IPS-18a (cell line): ENCODE data around the gene CELSR1.

Experiments used
- H3K27ac ChIP-seq: one replicate; pipeline ENCODE4 v1.5.1; 2013; ENCODE audit warnings: low read length
- H3K27me3 ChIP-seq: one replicate; pipeline ENCODE4 v1.6.1; 2013; ENCODE audit warnings: mild to moderate bottlenecking, low read length; ENCODE audit not compliant: control insufficient read depth, insufficient read depth
- H3K36me3 ChIP-seq: one replicate; pipeline ENCODE4 v1.6.1; 2013; ENCODE audit warnings: low read depth, low read length; ENCODE audit not compliant: control insufficient read depth
- H3K4me1 ChIP-seq: one replicate; pipeline ENCODE4 v1.6.1; 2013; ENCODE audit warnings: low read depth, low read length; ENCODE audit not compliant: control insufficient read depth
- H3K4me3 ChIP-seq: one replicate; pipeline ENCODE4 v1.5.1; 2013; ENCODE audit warnings: low read length
- H3K9ac ChIP-seq: one replicate; pipeline ENCODE4 v1.6.1; 2013; ENCODE audit warnings: mild to moderate bottlenecking, low read length, moderate library complexity
- H3K9me3 ChIP-seq: one replicate; pipeline ENCODE4 v1.6.1; 2013; ENCODE audit warnings: low read depth, low read length; ENCODE audit not compliant: control insufficient read depth

Gene CELSR1

DNA sequence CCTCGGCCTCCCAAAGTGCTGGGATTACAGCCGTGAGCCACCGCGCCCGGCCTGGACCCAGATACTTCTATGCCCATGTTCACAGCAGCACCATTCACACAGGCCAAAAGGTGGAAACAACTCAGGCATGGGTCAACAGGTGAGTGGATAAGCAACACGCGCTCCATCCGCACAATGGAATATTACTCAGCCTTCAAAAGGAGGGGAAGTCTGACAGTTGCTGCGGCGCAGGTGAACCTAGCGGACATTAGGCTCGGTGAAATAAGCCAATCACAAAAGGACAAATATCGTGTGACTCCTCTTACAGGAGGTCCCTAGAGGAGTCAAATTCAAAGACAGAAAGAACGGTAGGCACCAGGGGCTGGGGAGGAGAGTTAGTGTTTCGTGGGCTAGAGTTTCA, 154.9 kb downstream of the CELSR1 start:
- no peaks in the 10 kb centered on the region for H3K9me3 ChIP-seq
- H3K9ac ChIP-seq, result no peak overlapping the region
- H3K27me3 ChIP-seq, result no peaks in the 10 kb centered on the region
- H3K36me3 ChIP-seq, result no peaks in the 10 kb centered on the region
- H3K4me3 ChIP-seq, result no peak overlapping the region
- no peak overlapping the region for H3K27ac ChIP-seq
- peaks cover 17% of the 10 kb centered on the region for H3K4me1 ChIP-seq

DNA sequence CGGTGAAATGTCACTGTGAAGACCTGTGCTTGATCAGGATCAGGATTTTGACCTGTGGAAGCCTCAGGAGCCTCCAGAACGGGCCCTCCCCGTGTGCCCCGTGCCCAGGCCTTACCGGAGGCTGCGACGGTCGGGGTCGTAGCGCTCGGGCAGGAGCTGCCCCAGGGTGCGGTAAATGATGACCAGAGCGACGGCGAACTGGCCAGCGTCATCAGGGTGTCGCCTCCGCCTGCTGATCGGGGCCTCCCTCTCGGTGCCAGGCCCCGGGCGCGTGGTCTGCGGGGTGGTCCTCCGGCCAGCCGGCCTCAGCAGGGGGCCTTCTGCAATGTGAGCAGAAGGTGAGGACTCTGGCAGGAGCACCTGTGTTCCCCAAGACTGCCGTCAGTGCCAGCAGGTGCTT, 155.7 kb downstream of the CELSR1 start:
- Histone ChIP-seq H3K27ac (no peak overlapping the region), H3K27me3 (no peaks in the 10 kb centered on the region), H3K9ac (no peak overlapping the region), H3K36me3 (no peaks in the 10 kb centered on the region), H3K9me3 (no peaks in the 10 kb centered on the region), H3K4me1 (peaks cover 23% of the 10 kb centered on the region), H3K4me3 (no peak overlapping the region)

DNA sequence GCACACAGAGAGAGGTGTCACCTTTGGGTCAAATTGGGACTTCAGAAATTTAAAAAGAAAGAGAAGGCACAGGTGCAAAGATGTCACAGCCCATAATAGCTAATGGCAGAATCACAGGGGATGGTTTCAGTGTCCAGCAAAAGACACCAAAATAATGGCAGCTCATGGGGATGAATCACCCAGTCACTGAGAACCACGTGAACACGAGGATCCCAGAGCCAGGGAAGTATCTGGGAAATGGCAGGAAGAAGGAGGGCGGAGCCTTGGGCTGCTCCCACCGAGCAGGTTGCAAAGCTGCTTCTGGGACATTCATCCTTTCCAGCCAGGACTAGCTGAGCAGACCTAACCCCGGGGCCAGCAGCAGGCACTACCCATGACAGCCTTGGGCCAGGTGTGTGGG, 156.3 kb downstream of the CELSR1 start:
- H3K4me3 ChIP-seq, result no peak overlapping the region
- H3K27ac ChIP-seq, result no peak overlapping the region
- H3K4me1 ChIP-seq, result peaks cover 23% of the 10 kb centered on the region
- H3K27me3 ChIP-seq, result no peaks in the 10 kb centered on the region
- H3K9ac ChIP-seq, result no peak overlapping the region
- H3K36me3 ChIP-seq, result no peaks in the 10 kb centered on the region
- H3K9me3 ChIP-seq, result no peaks in the 10 kb centered on the region

DNA sequence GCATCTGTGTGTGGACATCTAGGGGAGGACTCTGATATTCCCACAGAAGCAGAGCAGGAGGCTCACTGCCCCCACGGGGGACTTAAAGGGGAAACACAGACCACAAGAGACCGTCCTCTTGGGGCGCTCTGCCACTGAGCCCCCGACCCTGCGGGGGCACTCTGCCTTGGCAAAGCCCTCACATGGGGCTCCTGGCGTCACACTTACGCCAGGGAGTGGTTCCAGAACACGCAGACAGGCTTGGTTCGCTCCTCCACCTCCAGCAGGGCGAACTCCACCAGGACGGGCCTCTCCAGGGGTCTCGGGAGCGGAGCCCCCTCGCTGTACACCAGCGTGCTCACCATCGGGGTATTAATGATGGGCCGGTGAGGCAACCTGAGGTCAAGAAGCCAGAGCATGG, 156.8 kb downstream of the CELSR1 start:
- no peak overlapping the region for H3K9ac ChIP-seq
- H3K4me3 ChIP-seq, result no peak overlapping the region
- H3K27me3 ChIP-seq, result no peaks in the 10 kb centered on the region
- no peak overlapping the region for H3K27ac ChIP-seq
- no peaks in the 10 kb centered on the region for H3K9me3 ChIP-seq
- H3K4me1 ChIP-seq, result peaks cover 23% of the 10 kb centered on the region
- no peaks in the 10 kb centered on the region for H3K36me3 ChIP-seq

DNA sequence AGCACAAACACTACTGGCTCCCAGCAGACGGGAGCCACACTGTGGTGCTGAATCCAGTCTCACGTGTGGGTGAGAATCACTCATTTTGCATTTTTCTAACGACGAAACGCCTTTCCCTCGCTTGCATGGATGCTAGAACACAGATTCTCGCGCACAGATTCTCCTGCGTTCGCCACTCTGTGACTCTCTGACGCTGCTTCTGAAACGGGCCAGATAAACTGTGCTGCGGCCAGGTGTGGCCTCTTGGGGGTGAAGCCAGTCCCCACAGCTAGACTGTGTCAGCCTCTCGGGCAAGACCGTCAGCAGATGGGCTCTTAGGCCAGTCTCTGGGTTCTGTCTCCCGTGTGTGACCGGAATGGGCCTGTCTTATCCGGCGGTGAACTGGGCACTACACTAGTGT, 157.4 kb downstream of the CELSR1 start:
- H3K27me3 ChIP-seq, result no peaks in the 10 kb centered on the region
- H3K9ac ChIP-seq, result no peak overlapping the region
- H3K4me1 ChIP-seq, result peaks cover 23% of the 10 kb centered on the region
- no peaks in the 10 kb centered on the region for H3K9me3 ChIP-seq
- no peak overlapping the region for H3K4me3 ChIP-seq
- no peaks in the 10 kb centered on the region for H3K36me3 ChIP-seq
- no peak overlapping the region for H3K27ac ChIP-seq

DNA sequence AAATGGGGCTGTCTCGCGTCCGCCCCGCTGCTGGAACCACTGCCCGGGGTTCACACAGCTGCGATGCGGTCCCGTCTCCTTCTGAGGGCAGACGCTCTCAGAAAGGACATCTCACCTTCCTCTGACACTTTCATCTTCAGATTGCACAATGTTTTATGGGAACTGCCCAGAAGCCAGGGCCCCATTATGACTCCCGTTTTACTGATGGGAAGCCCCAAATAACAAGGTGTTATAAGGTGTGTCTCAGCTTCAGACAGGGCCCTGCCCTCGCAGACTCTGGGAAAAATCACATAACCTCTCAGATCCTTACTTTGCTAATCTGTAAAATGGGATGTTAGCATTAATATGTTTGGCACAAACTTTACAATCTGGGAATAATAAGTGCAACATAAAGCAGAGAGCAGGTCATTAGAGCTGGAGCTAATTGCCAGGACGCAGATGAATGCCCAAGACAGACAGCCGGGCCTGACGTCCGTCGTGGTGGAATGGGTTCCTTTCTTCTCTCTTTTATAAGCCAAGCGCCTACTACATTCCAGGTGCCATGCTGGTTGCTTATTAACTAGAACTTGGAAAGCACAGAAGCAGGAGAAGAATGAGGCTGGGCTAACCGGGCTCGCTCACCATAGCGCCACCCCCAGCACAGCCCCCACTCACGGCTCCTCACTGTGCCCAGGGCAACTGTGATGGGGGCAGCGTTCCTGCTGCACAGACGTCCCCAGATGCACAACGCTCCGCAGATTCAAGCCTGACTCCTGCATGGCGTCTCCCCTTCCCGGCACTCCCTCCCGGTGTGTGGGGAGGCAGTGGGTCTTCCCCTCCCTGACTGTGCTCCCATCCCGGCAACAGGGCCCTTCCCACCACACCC, 158.1 kb downstream of the CELSR1 start:
- no peaks in the 10 kb centered on the region for H3K27me3 ChIP-seq
- H3K9ac ChIP-seq, result no peak overlapping the region
- H3K4me1 ChIP-seq, result peaks cover 23% of the 10 kb centered on the region
- no peaks in the 10 kb centered on the region for H3K9me3 ChIP-seq
- no peak overlapping the region for H3K27ac ChIP-seq
- no peaks in the 10 kb centered on the region for H3K36me3 ChIP-seq
- no peak overlapping the region for H3K4me3 ChIP-seq

DNA sequence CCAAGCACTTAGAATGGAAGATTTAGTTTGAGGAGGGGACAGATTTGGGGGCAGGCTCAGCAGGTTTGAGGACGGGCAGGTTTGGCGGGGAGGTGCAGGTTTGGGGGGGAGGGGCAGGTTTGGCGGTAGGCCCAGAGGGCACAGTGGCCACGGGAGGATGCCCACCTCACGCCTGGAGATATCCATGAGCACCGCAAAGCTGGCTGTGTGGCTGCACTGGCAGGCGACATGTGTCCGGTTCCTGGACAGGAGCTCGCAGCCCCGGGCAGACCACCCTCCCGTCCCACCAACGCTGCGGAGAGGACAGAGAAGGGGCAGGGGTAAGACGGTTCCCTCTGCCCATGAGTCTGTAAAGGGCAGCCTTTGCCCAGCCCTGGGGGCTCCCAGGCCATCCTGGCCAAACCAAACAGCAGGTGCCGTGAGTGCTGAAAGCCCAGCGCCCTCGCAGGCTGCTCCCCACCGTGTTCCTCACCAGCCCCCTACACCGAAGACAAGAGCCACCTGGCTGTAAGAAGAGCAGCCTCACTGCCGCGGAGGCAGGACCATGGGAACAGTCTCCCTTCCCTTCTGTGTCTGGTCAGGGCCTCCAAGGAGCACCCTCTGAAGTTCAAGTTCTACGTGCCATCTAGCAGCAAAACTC, 158.9 kb downstream of the CELSR1 start:
- H3K9me3 ChIP-seq, result no peaks in the 10 kb centered on the region
- H3K4me3 ChIP-seq, result peak overlapping the region; percentile 22
- no peaks in the 10 kb centered on the region for H3K27me3 ChIP-seq
- H3K36me3 ChIP-seq, result no peaks in the 10 kb centered on the region
- H3K4me1 ChIP-seq, result peaks cover 23% of the 10 kb centered on the region
- no peak overlapping the region for H3K27ac ChIP-seq
- peak overlapping the region; percentile 29 for H3K9ac ChIP-seq

DNA sequence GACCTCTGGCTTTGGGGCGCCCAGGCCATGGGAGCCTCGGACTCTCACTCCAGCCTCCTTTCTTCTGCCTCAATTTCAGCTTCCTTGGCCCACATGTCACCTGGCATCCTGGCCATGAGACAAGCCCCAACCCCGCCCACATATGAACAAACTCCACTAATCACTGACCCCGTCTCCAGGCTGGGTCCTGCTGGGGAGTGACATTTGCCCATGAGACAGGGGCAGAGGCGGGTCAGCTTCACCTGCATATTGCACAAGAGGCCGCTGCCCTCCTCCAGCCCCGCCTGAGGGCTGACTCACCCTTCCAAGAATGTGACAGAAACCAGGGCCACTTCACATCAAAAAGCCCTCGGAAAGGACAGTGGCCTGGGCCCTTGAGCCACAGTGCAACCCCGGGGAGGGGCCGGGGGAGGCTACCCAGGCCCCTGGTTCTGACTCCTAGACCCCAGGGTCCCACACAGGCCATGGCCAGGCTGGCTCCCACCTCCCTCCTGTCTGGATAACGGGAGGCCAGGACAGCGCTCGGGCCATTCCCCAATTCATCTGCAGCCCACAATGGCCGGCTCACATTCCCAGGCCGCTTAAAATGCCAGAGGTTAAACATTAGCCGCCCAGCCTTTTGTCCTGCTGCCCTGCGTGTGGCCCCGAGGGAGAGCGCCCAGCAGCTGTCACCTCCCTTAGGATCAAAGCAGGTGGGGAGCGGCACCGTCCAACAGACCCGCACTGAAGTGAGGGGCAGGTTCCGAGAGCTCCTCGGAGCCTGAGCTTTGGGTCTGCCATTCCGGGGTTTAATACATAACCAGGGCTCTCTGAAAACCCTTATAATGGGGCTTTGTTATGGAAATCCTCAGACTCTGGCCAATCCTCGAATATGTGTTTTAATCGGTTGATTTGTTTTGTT, 159.6 kb downstream of the CELSR1 start:
- Histone ChIP-seq H3K36me3 (no peaks in the 10 kb centered on the region), H3K9me3 (no peaks in the 10 kb centered on the region), H3K4me1 (peaks cover 23% of the 10 kb centered on the region), H3K9ac (peak overlapping the region; percentile 29), H3K27me3 (no peaks in the 10 kb centered on the region), H3K27ac (no peak overlapping the region), H3K4me3 (peak overlapping the region; percentile 22)

DNA sequence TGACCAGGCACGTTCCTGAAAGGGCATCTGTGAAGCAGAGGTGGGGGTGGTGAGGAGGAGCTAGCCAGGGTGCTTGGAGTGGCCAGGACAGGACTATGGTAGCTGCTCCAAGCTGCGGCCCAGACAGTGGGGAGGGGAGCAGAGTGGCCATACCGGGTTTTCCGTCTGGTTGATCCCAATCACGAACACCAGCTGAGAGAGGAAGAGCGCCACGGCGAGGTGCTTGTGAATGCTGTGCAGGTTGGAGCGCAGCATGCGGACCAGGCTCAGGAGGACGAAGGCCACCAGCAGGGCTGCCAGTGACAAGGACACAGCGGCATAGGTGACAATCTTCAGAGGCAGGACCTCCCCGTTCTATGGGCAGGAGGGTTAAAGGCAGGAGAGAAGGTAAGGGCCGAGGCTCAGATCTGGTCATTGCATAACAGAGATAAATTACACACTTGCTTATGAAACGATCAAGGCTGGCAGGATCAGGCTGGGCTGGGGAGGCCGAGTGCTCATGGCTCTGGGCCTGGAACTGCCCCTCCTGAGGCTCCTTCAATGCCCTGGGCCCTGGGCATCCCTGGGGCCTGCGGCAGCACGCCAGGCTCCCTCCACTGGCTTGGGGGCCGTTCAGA, 160.4 kb downstream of the CELSR1 start:
- H3K27me3 ChIP-seq, result no peaks in the 10 kb centered on the region
- no peak overlapping the region for H3K27ac ChIP-seq
- H3K4me1 ChIP-seq, result peaks cover 23% of the 10 kb centered on the region

DNA sequence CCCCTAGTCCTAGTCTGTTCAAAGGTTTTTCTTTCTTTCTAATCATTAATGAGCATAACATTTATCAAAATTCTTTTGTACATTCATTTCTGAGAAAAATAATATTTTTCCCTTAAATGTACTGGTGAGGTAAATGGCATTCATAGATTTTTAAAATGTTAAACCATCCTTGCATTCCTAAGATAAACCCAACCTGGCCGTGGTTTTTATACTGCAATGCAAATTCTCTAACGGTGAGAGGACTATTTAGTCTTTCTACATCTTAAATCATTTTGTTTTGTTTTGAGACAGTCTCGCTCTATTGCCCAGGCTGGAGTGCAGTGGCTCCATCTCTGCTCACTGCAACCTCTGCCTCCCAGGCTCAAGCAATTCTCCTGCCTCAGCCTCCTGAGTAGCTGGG, 161.3 kb downstream of the CELSR1 start:
- H3K9ac ChIP-seq, result no peak overlapping the region
- H3K36me3 ChIP-seq, result no peaks in the 10 kb centered on the region
- peaks cover 23% of the 10 kb centered on the region for H3K4me1 ChIP-seq
- H3K9me3 ChIP-seq, result no peaks in the 10 kb centered on the region
- H3K4me3 ChIP-seq, result no peak overlapping the region
- no peaks in the 10 kb centered on the region for H3K27me3 ChIP-seq
- no peak overlapping the region for H3K27ac ChIP-seq

More for the DNA sequence above, 160.4 kb downstream of the CELSR1 start:
- Histone ChIP-seq H3K4me3 (no peak overlapping the region), H3K36me3 (no peaks in the 10 kb centered on the region), H3K9ac (no peak overlapping the region), H3K9me3 (no peaks in the 10 kb centered on the region)
